CD4-positive, CD25-positive, alpha-beta regulatory T cell (primary cell): ENCODE measurements around the gene PNPLA7. TPM values are rescaled to one million over a fixed set of nuclear protein-coding genes. Genes with fewer than 3 reads are reported as not detected.
"Not testable (repeated sequence)": the region's sequence is repeated elsewhere in the genome, so short reads cannot be mapped to it uniquely, and the experiment has no call there.

Experiments used
- ATAC-seq, 2 donors: fragments of 150-1000 bp; cut with Tn5 transposase; one replicate each; pipeline ENCODE4 v1.10.0; 2021; ENCODE audit warnings: low read depth in 2 of 2, moderate number of reproducible peaks in 2 of 2, moderate library complexity in 1 of 2
- DNase-seq, 3 donors: peaks; one replicate each; pipeline versions ENCODE4 v3.0.0 to v3.0.0-alpha.2; 2012 to 2022; ENCODE audit warnings: mixed read lengths in 1 of 3
- H3K27ac ChIP-seq: one replicate; pipeline ENCODE4 v1.7.0; 2013; ENCODE audit warnings: mild to moderate bottlenecking, low read length; ENCODE audit not compliant: insufficient read depth, poor library complexity, severe bottlenecking
- H3K27me3 ChIP-seq: one replicate; pipeline ENCODE4 v1.7.0; 2013; ENCODE audit warnings: low read length; ENCODE audit not compliant: control insufficient read depth, insufficient read depth
- H3K36me3 ChIP-seq: one replicate; pipeline ENCODE4 v1.7.0; 2013; ENCODE audit warnings: mild to moderate bottlenecking, low read length, moderate library complexity; ENCODE audit not compliant: control insufficient read depth, insufficient read depth
- H3K4me1 ChIP-seq: 2 replicates; pipeline ENCODE4 v1.7.0; 2013; ENCODE audit warnings: mild to moderate bottlenecking, low read length; ENCODE audit not compliant: insufficient read depth, control insufficient read depth, poor library complexity, severe bottlenecking
- H3K4me3 ChIP-seq: one replicate; pipeline ENCODE4 v1.7.0; 2013; ENCODE audit warnings: low read depth, mild to moderate bottlenecking, low read length, moderate library complexity
- H3K9me3 ChIP-seq, 2 experiments: 1 replicate in 1 of 2; 2 replicates in 1 of 2; pipeline ENCODE4 v1.7.0; 2013; ENCODE audit warnings: low read length in 2 of 2, mild to moderate bottlenecking in 1 of 2, moderate library complexity in 1 of 2; ENCODE audit not compliant: control insufficient read depth in 2 of 2
- H3K27ac Mint-ChIP-seq, 3 donors: one replicate each; pipeline ENCODE4 v1.8.0; 2020 to 2022; ENCODE audit warnings: mild to moderate bottlenecking in 3 of 3, mixed read lengths in 3 of 3, moderate library complexity in 2 of 3
- H3K27me3 Mint-ChIP-seq: one replicate; pipeline ENCODE4 v1.8.0; 2022; ENCODE audit warnings: mild to moderate bottlenecking, mixed read lengths
- H3K36me3 Mint-ChIP-seq: one replicate; pipeline ENCODE4 v1.8.0; 2020; ENCODE audit warnings: mixed read lengths
- H3K4me1 Mint-ChIP-seq, 4 donors: one replicate each; pipeline ENCODE4 v1.8.0; 2020 to 2022; ENCODE audit warnings: mixed read lengths in 4 of 4, mild to moderate bottlenecking in 1 of 4
- H3K4me3 Mint-ChIP-seq, 4 donors: one replicate each; pipeline ENCODE4 v1.8.0; 2020 to 2022; ENCODE audit warnings: mild to moderate bottlenecking in 4 of 4, mixed read lengths in 4 of 4, moderate library complexity in 3 of 4
- H3K9me3 Mint-ChIP-seq, 7 donors: one replicate each; pipeline ENCODE4 v1.8.0; 2020 to 2022; ENCODE audit warnings: mixed read lengths in 7 of 7, mild to moderate bottlenecking in 3 of 7, moderate library complexity in 2 of 7
- polyA plus RNA-seq, 4 donors: library from polyadenylated mRNA; unstranded; fragments of 300-500 nt; fragmentation: Illumina TruSeq; gene quantifications; one replicate each; pipeline ENCODE4 v1.2.3, GENCODE V29; 2021
- total RNA-seq: library from RNA; stranded (reverse); gene quantifications from one replicate; pipeline ENCODE4 v1.2.3, GENCODE V29; 2022

PNPLA7 gene
- total and polyA plus RNA-seq, 5 donors from 2014 or later: 1.4 to 12.4 (median 1.8) TPM

- Histone ChIP-seq H3K27me3 (no peaks in the 10 kb centered on the region), H3K9me3 (no peaks in the 10 kb centered on the region), H3K4me1 (peaks cover 5% of the 10 kb centered on the region), H3K36me3 (peaks cover 32% of the 10 kb centered on the region), H3K27ac (no peak overlapping the region), H3K4me3 (no peak overlapping the region)
- no peak for ATAC-seq
- H3K9me3 Mint-ChIP-seq: peaks cover 0 to 2% (median 0%) of the 10 kb centered on the region in 7 donors
- no peak overlapping the region for H3K4me3 Mint-ChIP-seq
- peaks cover 17% of the 10 kb centered on the region for H3K36me3 Mint-ChIP-seq
- H3K27me3 Mint-ChIP-seq: no peaks in the 10 kb centered on the region
- DNase-seq: no peak
- H3K27ac Mint-ChIP-seq: no peak overlapping the region
- peaks cover 0 to 11% (median 5%) of the 10 kb centered on the region in 4 donors for H3K4me1 Mint-ChIP-seq
These were observed 6.1 kb upstream of the PNPLA7 start for GRCh38 chr9:137556069-137556838.

GRCh38 chr9:137555179-137555578, 5.0 kb upstream of the PNPLA7 start:
- ATAC-seq: no peak
- Histone ChIP-seq H3K27me3 (no peaks in the 10 kb centered on the region), H3K27ac (no peak overlapping the region), H3K36me3 (peaks cover 31% of the 10 kb centered on the region), H3K9me3 (no peaks in the 10 kb centered on the region), H3K4me1 (peaks cover 9% of the 10 kb centered on the region), H3K4me3 (no peak overlapping the region)
- Mint-ChIP-seq H3K27ac (no peak overlapping the region), H3K4me1 (peaks cover 0 to 11% (median 6%) of the 10 kb centered on the region in 4 donors), H3K36me3 (peaks cover 17% of the 10 kb centered on the region), H3K9me3 (peaks cover 0 to 2% (median 0%) of the 10 kb centered on the region in 7 donors), H3K27me3 (no peaks in the 10 kb centered on the region), H3K4me3 (peak overlapping the region in 1 of 4 donors; percentile 75)
- DNase-seq: no peak

- H3K9me3 ChIP-seq: no peaks in the 10 kb centered on the region
- H3K36me3 ChIP-seq: peaks cover 27% of the 10 kb centered on the region
- no peak overlapping the region for H3K4me3 ChIP-seq
- peaks cover 15% of the 10 kb centered on the region for H3K4me1 ChIP-seq
- H3K27ac ChIP-seq: no peak overlapping the region
- no peak for ATAC-seq
- peaks cover 12% of the 10 kb centered on the region for H3K36me3 Mint-ChIP-seq
- peaks cover 0 to 18% (median 9%) of the 10 kb centered on the region in 4 donors for H3K4me1 Mint-ChIP-seq
- peaks cover 0 to 2% (median 0%) of the 10 kb centered on the region in 7 donors for H3K9me3 Mint-ChIP-seq
- no peaks in the 10 kb centered on the region for H3K27me3 Mint-ChIP-seq
- no peak for DNase-seq
- H3K4me3 Mint-ChIP-seq: peak overlapping the region in 3 of 4 donors; percentile 39 to 75 (median 61)
- H3K27ac Mint-ChIP-seq: no peak overlapping the region
- H3K27me3 ChIP-seq: no peaks in the 10 kb centered on the region
These were observed 4.1 kb upstream of the PNPLA7 start for GRCh38 chr9:137554349-137554748.

- H3K36me3 ChIP-seq: peaks cover 27% of the 10 kb centered on the region
- H3K27ac Mint-ChIP-seq: not testable (repeated sequence)
These were observed 3.5 kb upstream of the PNPLA7 start for GRCh38 chr9:137553654-137554053.

GRCh38 chr9:137552022-137552768, 2.0 kb upstream of the PNPLA7 start:
- H3K9me3 Mint-ChIP-seq: peaks cover 0 to 2% (median 0%) of the 10 kb centered on the region in 7 donors
- no peaks in the 10 kb centered on the region for H3K27me3 Mint-ChIP-seq
- no peak for ATAC-seq

More at GRCh38 chr9:137553654-137554053, 3.5 kb upstream of the PNPLA7 start:
- not testable (repeated sequence) for H3K27me3 Mint-ChIP-seq, H3K27ac ChIP-seq, H3K4me3 ChIP-seq, DNase-seq, H3K9me3 Mint-ChIP-seq, H3K9me3 ChIP-seq, ATAC-seq, H3K27me3 ChIP-seq
- H3K4me3 Mint-ChIP-seq: peak overlapping the region in 3 of 4 donors; percentile 3 to 55 (median 6)
- peaks cover 12% of the 10 kb centered on the region for H3K36me3 Mint-ChIP-seq
- peaks cover 15% of the 10 kb centered on the region for H3K4me1 ChIP-seq
- H3K4me1 Mint-ChIP-seq: peaks cover 0 to 23% (median 9%) of the 10 kb centered on the region in 4 donors

GRCh38 chr9:137551264-137552021, 1.2 kb upstream of the PNPLA7 start, which contains the start of gene MRPL41:
Gene MRPL41 (plus strand): TSS chr9:137551879. CDS start chr9:137552082, 203 bp downstream.
- Mint-ChIP-seq H3K27me3 (no peaks in the 10 kb centered on the region), H3K4me3 (peak within 1 kb of the TSS; percentile 85 to 90 (median 86)), H3K36me3 (peaks cover 9% of the 10 kb centered on the region), H3K4me1 (peaks cover 0 to 26% (median 12%) of the 10 kb centered on the region in 4 donors), H3K9me3 (peaks cover 0 to 2% (median 0%) of the 10 kb centered on the region in 7 donors), H3K27ac (peak within 1 kb of the TSS; percentile 85 to 92 (median 85))
- peak within 1 kb of the TSS; percentile 57 for H3K4me3 ChIP-seq
- H3K9me3 ChIP-seq: no peaks in the 10 kb centered on the region
- peaks cover 15% of the 10 kb centered on the region for H3K4me1 ChIP-seq
- H3K27ac ChIP-seq: peak within 1 kb of the TSS; percentile 76
- peak; percentile 79 to 92 (median 84) for DNase-seq
- peaks cover 12% of the 10 kb centered on the region for H3K36me3 ChIP-seq
- no peaks in the 10 kb centered on the region for H3K27me3 ChIP-seq
- peak; percentile 91 to 92 for ATAC-seq

More at GRCh38 chr9:137552022-137552768, 2.0 kb upstream of the PNPLA7 start:
- H3K36me3 Mint-ChIP-seq: peaks cover 9% of the 10 kb centered on the region
- H3K4me1 Mint-ChIP-seq: peaks cover 0 to 26% (median 11%) of the 10 kb centered on the region in 4 donors
- no peaks in the 10 kb centered on the region for H3K9me3 ChIP-seq
- H3K4me3 ChIP-seq: peak overlapping the region; percentile 57
- DNase-seq: peak in 2 of 3 donors; percentile 20 to 40
- H3K27me3 ChIP-seq: no peaks in the 10 kb centered on the region
- peak overlapping the region; percentile 85 to 90 (median 86) for H3K4me3 Mint-ChIP-seq
- peak overlapping the region; percentile 85 to 92 (median 85) for H3K27ac Mint-ChIP-seq
- H3K36me3 ChIP-seq: peaks cover 19% of the 10 kb centered on the region
- H3K4me1 ChIP-seq: peaks cover 15% of the 10 kb centered on the region
- H3K27ac ChIP-seq: peak overlapping the region; percentile 76

- H3K27ac Mint-ChIP-seq, DNase-seq, ATAC-seq, H3K36me3 ChIP-seq, H3K4me3 ChIP-seq, H3K27me3 Mint-ChIP-seq, H3K36me3 Mint-ChIP-seq, H3K27me3 ChIP-seq, H3K9me3 Mint-ChIP-seq, H3K9me3 ChIP-seq: not testable (repeated sequence)
- H3K4me1 Mint-ChIP-seq: peaks cover 0 to 29% (median 12%) of the 10 kb centered on the region in 4 donors
- Histone ChIP-seq H3K27ac (peak overlapping the region; percentile 76), H3K4me1 (peaks cover 15% of the 10 kb centered on the region)
- peak overlapping the region in 2 of 4 donors; percentile 31 to 63 for H3K4me3 Mint-ChIP-seq
These were observed 709 bp upstream of the PNPLA7 start for GRCh38 chr9:137550958-137551263.
